Mesodermal cell (in vitro differentiated cells): ENCODE results near the gene SLC5A10.

Source experiments
- H3K27ac ChIP-seq: 2 replicates; pipeline ENCODE4 v1.7.0; 2013; ENCODE audit warnings: mild to moderate bottlenecking, low read depth, low read length, moderate library complexity; ENCODE audit not compliant: severe bottlenecking
- H3K36me3 ChIP-seq: 2 replicates; pipeline ENCODE4 v1.7.1; 2013; ENCODE audit warnings: mild to moderate bottlenecking, low read length, moderate library complexity; ENCODE audit not compliant: control insufficient read depth, insufficient read depth
- H3K4me1 ChIP-seq: one replicate; pipeline ENCODE4 v1.7.1; 2013; ENCODE audit warnings: mild to moderate bottlenecking, low read length; ENCODE audit not compliant: insufficient read depth, control insufficient read depth, poor library complexity, severe bottlenecking
- H3K4me3 ChIP-seq: 2 replicates; pipeline ENCODE4 v1.7.0; 2013; ENCODE audit warnings: low read length, control low read depth, mild to moderate bottlenecking; ENCODE audit not compliant: insufficient read depth, poor library complexity, severe bottlenecking; ENCODE audit errors: extremely low read depth
- H3K9me3 ChIP-seq: 2 replicates; pipeline ENCODE4 v1.7.1; 2013; ENCODE audit warnings: mild to moderate bottlenecking, low read length, moderate library complexity; ENCODE audit not compliant: control insufficient read depth
- WGBS, 2 experiments: methylation state at CpG; one replicate each; pipeline ENCODE4 v1.1.5; 2013; ENCODE audit warnings: missing lambda C conversion rate in 2 of 2; ENCODE audit not compliant: insufficient coverage in 2 of 2; 5-methylcytosine and 5-hydroxymethylcytosine counted together

The SLC5A10 gene

DNA sequence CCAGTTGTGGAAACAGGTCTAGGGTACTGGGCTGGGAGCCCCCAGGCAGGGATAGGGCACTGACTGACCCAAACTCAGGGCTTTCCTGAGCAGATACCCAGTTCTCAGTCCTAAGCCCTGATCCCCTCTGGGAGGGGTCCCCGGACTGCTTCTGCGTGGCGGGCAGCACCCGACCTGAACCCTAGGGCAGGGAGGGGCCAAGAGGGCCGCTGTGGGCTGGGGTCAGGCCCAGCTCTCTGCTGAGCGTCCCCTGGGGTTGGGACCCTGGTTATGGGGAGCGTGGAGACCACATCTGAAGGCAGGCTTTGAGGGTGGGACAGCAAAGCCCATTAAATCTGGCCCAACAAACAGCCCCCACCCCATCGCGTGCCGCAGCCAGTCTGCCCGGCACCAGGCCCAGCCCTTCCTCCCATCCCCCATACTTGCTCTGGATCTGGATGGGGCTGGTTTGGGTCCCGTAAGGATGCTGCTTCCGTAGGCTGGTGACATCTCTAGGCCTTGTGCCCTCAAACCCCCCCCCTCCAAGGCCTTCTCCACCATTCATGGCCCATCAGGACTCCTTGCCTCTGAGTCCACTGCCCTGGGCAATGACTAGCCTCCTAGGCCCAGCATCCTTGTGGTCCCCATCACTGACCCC is 53.3 kb downstream of the SLC5A10 start:
- H3K36me3 ChIP-seq = peaks cover 16% of the 10 kb centered on the region
- H3K4me3 ChIP-seq = peak overlapping the region; percentile 50
- peaks cover 2% of the 10 kb centered on the region for H3K4me1 ChIP-seq
- H3K27ac ChIP-seq = peak overlapping the region; percentile 23
- WGBS, 2 experiments = 88 to 90% methylated on average over 10 to 13 of the region's 13 CpGs
- H3K9me3 ChIP-seq = peaks cover 6% of the 10 kb centered on the region

DNA sequence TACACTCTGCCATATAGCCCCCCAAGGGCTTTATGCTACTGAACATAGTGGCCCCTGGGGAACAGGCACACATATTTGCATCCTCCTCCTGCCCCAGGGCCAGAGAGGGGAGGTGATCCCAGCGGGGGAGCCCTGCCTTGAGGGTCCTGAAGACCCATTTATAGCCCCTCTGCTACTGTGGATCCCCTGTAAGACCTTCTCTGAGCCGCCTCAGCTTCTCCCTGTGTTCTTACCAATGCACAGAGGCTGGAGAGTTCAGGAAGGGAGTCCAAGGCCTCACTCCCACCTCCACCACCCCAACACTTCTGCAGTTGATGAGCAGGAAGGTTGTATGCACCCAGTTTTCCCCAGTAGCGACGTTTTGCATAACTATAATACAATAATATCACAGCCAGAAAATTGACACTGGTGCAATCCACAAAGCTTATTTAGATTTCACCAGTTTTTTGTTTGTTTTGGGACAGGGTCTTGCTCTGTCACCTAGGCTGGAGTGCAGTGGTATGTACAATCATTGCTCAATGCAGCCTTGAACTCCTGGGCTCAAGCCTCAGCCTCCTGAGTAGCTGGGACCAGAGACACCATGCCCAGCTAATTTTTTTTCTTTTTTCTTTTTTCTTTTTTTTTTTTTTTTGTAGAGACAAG is 53.9 kb downstream of the SLC5A10 start:
- WGBS, 2 experiments = no CpG with 5 or more reads among the region's 4 CpGs
- Histone ChIP-seq H3K4me1 (peaks cover 5% of the 10 kb centered on the region), H3K36me3 (peaks cover 13% of the 10 kb centered on the region), H3K4me3 (no peak overlapping the region), H3K27ac (no peak overlapping the region), H3K9me3 (peaks cover 6% of the 10 kb centered on the region)

- Histone ChIP-seq H3K36me3 (peaks cover 9% of the 10 kb centered on the region), H3K4me3 (no peak overlapping the region), H3K4me1 (peaks cover 13% of the 10 kb centered on the region), H3K27ac (no peak overlapping the region), H3K9me3 (peaks cover 6% of the 10 kb centered on the region)
Observed at GRCh38 chr17:19006698-19007097, 54.7 kb downstream of the SLC5A10 start.

- Histone ChIP-seq H3K27ac (no peak overlapping the region), H3K9me3 (peaks cover 6% of the 10 kb centered on the region), H3K36me3 (no peaks in the 10 kb centered on the region), H3K4me3 (no peak overlapping the region), H3K4me1 (peaks cover 15% of the 10 kb centered on the region)
- 88 to 93% methylated on average over 11 to 12 of the region's 12 CpGs for WGBS, 2 experiments
Observed at GRCh38 chr17:19009970-19010369, 58.0 kb downstream of the SLC5A10 start.

DNA sequence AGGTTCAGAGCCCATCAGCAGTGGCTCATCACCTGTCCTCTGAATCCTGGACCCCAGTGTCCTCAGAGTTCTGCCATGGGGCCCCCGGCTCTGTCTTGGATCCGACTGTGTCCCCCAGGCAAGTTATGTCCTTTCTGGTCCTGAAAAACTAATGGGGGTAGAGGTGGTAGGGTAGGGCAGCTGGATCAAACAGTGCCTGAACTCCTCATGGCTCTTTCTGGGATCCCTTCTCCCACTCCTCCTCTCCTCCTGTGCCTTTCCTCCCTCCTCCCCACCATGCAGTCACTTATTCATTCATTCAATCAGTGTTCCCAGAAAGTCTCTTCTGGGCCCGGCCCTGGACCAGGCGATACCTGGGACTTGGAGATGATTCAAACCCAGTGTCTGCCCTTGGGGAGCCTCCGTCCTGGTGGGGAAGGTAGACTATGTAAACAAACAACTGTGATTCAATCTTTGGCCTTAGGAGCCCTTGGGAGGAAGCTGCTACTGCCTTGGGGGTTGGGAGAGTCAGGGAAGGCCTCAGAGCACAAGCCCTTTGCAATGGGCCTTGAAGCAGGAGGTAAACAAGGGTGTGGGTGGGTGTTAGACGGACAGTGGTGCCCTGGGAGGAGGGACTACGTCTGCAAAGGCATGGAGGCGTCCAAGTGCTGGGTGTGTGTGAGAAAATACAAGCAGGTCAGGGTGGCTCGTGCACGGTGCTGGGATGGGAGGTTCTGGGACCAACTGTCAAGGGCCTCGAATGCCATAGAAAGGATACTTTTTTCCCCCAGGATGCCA is 59.0 kb downstream of the SLC5A10 start:
- H3K36me3 ChIP-seq = no peaks in the 10 kb centered on the region
- WGBS, 2 experiments = 56 to 62% methylated on average over 9 of the region's 11 CpGs
- H3K4me3 ChIP-seq = no peak overlapping the region
- peaks cover 15% of the 10 kb centered on the region for H3K4me1 ChIP-seq
- peaks cover 6% of the 10 kb centered on the region for H3K9me3 ChIP-seq
- H3K27ac ChIP-seq = no peak overlapping the region

- H3K36me3 ChIP-seq = no peaks in the 10 kb centered on the region
Observed at GRCh38 chr17:19011581-19011980, 59.6 kb downstream of the SLC5A10 start.

GRCh38 chr17:19012171-19013080 is 60.5 kb downstream of the SLC5A10 start:
- Histone ChIP-seq H3K36me3 (no peaks in the 10 kb centered on the region), H3K4me3 (no peak overlapping the region), H3K9me3 (no peaks in the 10 kb centered on the region), H3K27ac (no peak overlapping the region), H3K4me1 (peaks cover 15% of the 10 kb centered on the region)
- WGBS, 2 experiments = 95 to 96% methylated on average over 18 to 20 of the region's 22 CpGs

More at GRCh38 chr17:19011581-19011980, 59.6 kb downstream of the SLC5A10 start:
- Histone ChIP-seq H3K4me1 (peaks cover 15% of the 10 kb centered on the region), H3K27ac (no peak overlapping the region), H3K4me3 (no peak overlapping the region), H3K9me3 (peaks cover 4% of the 10 kb centered on the region)
- 88 to 93% methylated on average over 6 of the region's 6 CpGs for WGBS, 2 experiments

DNA sequence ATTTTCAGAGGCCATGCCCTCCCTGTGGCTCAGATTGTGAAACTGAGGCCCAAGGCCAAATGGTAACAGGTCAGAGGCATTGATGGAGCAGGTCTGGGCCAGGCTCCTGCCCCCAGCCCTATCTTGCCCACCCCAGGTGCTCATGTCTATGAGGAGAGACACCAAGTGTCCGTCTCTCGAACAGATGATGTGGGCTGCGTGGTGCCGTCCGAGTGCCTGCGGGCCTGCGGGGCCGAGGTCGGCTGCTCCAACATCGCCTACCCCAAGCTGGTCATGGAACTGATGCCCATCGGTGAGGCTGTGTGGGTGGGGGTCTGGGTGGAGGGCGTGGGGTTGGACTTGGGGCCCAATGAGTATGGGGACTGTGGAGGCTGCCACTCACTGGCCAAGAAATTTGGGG is 61.3 kb downstream of the SLC5A10 start:
- 98 to 100% methylated on average over 3 to 11 of the region's 12 CpGs for WGBS, 2 experiments
- Histone ChIP-seq H3K9me3 (no peaks in the 10 kb centered on the region), H3K4me1 (peaks cover 15% of the 10 kb centered on the region), H3K4me3 (no peak overlapping the region), H3K36me3 (no peaks in the 10 kb centered on the region), H3K27ac (no peak overlapping the region)

DNA sequence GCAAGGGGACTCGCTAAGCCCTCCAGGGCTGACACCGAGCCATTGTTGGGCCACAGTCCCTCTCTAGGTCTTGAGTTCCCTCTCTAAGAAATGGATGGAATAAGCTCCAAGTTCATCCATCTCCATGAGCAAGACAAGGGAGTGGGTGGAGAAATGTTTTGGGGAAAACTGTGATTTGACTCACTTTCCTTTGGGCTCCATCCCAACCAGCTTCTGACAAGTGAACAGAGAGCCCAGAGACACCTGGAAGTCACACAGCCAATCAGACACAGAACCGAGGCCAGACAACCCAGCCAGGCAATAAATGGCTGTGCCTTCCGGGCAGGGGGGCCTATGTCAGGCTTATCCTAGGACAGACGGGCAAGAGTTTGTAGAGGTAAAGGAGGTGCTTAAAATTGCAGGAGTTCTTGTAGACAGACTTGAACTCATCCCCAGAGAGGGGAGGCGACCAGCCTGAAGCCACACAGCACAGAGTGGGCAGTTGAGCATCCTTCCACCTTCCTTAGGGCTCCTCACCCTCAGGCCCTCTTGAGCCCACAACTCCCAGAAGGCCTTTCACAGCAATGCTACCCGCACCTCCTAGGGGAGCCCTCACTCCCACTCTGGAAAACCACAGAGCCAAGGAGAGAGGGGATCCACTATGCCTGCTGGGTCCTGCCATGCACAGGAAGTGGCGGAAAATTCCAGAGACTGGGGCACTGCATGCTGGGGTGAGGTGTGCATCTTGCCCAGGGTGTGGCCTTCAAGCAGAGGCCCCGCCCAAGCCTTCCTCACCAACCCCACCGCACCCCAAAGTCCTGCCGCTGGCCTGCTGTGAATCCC is 62.1 kb downstream of the SLC5A10 start:
- H3K4me3 ChIP-seq = no peak overlapping the region
- H3K27ac ChIP-seq = no peak overlapping the region
- peaks cover 15% of the 10 kb centered on the region for H3K4me1 ChIP-seq
- WGBS, 2 experiments = 94 to 95% methylated on average over 7 to 8 of the region's 11 CpGs
- no peaks in the 10 kb centered on the region for H3K9me3 ChIP-seq
- no peaks in the 10 kb centered on the region for H3K36me3 ChIP-seq
